ENCODE results near the gene RAPGEF4. TPM values are rescaled to one million over a fixed set of nuclear protein-coding genes. Genes with fewer than 3 reads are reported as not detected.

Gene RAPGEF4
- total and polyA plus RNA-seq, 12 donors: 1.2 to 11.2 (median 7.9) TPM

GRCh38 chr2:172869861-172870260, 134.2 kb downstream of the RAPGEF4 start:
- intact Hi-C loops (cut with DNase I): loop anchor here in 2 of 10 donors (5.0 kb wide), 1 partner anchor 62 kb away; no protein-coding TSS in a partner anchor

GRCh38 chr2:172870396-172870795, 134.8 kb downstream of the RAPGEF4 start:
- ATAC-seq (no peak), DNase-seq (no peak)
- H3K27me3 ChIP-seq: no peaks in the 10 kb centered on the region
- no peaks in the 10 kb centered on the region for H3K36me3 ChIP-seq
- WGBS, 2 donors: 97% methylated on average over 2 of the region's 2 CpGs
- no peak for TF ChIP-seq CTCF (IDR thresholded peaks at IDR 0.05)
- H3K9me3 ChIP-seq: peaks cover 0 to 7% (median 0%) of the 10 kb centered on the region in 11 donors
- H3K27ac ChIP-seq: no peak overlapping the region
- intact Hi-C loops (cut with DNase I): no loop called here
- no peaks in the 10 kb centered on the region for H3K4me1 ChIP-seq
- H3K4me3 ChIP-seq: no peak overlapping the region

More at GRCh38 chr2:172869861-172870260, 134.2 kb downstream of the RAPGEF4 start:
- no peak for TF ChIP-seq CTCF (IDR thresholded peaks at IDR 0.05)
- ATAC-seq: no peak
- no peaks in the 10 kb centered on the region for H3K27me3 ChIP-seq
- H3K36me3 ChIP-seq: no peaks in the 10 kb centered on the region
- H3K9me3 ChIP-seq: peaks cover 0 to 7% (median 0%) of the 10 kb centered on the region in 11 donors
- H3K4me3 ChIP-seq: no peak overlapping the region
- 83 to 85% methylated on average over 5 of the region's 5 CpGs for WGBS, 2 donors
- DNase-seq: no peak
- no peak overlapping the region for H3K27ac ChIP-seq
- no peaks in the 10 kb centered on the region for H3K4me1 ChIP-seq

GRCh38 chr2:172877826-172878225, 142.2 kb downstream of the RAPGEF4 start:
- ATAC-seq: no peak
- H3K27ac ChIP-seq: no peak overlapping the region
- TF ChIP-seq CTCF (IDR thresholded peaks at IDR 0.05): no peak
- no peaks in the 10 kb centered on the region for H3K27me3 ChIP-seq
- WGBS, 2 donors: 86 to 91% methylated on average over 2 of the region's 2 CpGs
- peaks cover 0 to 9% (median 0%) of the 10 kb centered on the region in 9 donors for H3K4me1 ChIP-seq
- H3K4me3 ChIP-seq: no peak overlapping the region
- H3K36me3 ChIP-seq: no peaks in the 10 kb centered on the region
- H3K9me3 ChIP-seq: peaks cover 0 to 7% (median 0%) of the 10 kb centered on the region in 11 donors
- DNase-seq: no peak
- intact Hi-C loops (cut with DNase I): no loop called here

- no peak for DNase-seq
- no peak overlapping the region for H3K27ac ChIP-seq
- no peak for ATAC-seq
- 34 to 53% methylated on average over 1 of the region's 1 CpG for WGBS, 2 donors
- H3K27me3 ChIP-seq: no peaks in the 10 kb centered on the region
- no peak for TF ChIP-seq CTCF (IDR thresholded peaks at IDR 0.05)
- peaks cover 0 to 9% (median 0%) of the 10 kb centered on the region in 9 donors for H3K4me1 ChIP-seq
- intact Hi-C loops (cut with DNase I): no loop called here
- no peak overlapping the region for H3K4me3 ChIP-seq
- H3K9me3 ChIP-seq: peaks cover 0 to 7% (median 0%) of the 10 kb centered on the region in 11 donors
- H3K36me3 ChIP-seq: no peaks in the 10 kb centered on the region
Observed at GRCh38 chr2:172878260-172878659, 142.6 kb downstream of the RAPGEF4 start.
